Caco-2 (cell line): ENCODE results near the gene GNGT2. TPM values are rescaled to one million over a fixed set of nuclear protein-coding genes. Genes with fewer than 3 reads are reported as not detected.

Experiments used
- BruUV-seq: library from RNA; stranded (reverse); fragments of 400-500 nt; replicated peaks from 2 replicates; lab custom pipeline; 2021; lab: Mats Ljungman, UMichigan
- CTCF ChIA-PET: fragments of 300-600 bp; sonication (Branson Sonifier 250); formaldehyde crosslinking; loops from one replicate; lab custom pipeline; 2022; ENCODE audit warnings: antibody characterized with exemption; lab: Charles Lee
- POLR2A ChIA-PET: fragments of 300-600 bp; sonication (Branson Sonifier 250); formaldehyde crosslinking; loops from one replicate; lab custom pipeline; 2022; ENCODE audit warnings: antibody characterized with exemption; lab: Charles Lee
- DNase-seq, 2 experiments: peaks; one replicate each; pipeline versions ENCODE4 v3.0.0 to v3.0.0-alpha.2; 2020 to 2022
- H3K27me3 ChIP-seq: replicated peaks from 2 replicates; pipeline ENCODE4 v1.6.0; 2011; ENCODE audit warnings: low read length; ENCODE audit not compliant: control insufficient read depth, insufficient read depth
- H3K36me3 ChIP-seq: 2 replicates; pipeline ENCODE4 v1.5.1; 2011; ENCODE audit warnings: low read length; ENCODE audit not compliant: control insufficient read depth, insufficient read depth
- H3K4me1 ChIP-seq: fragments of 250-450 bp; sonication (Bioruptor Pico); 2 replicates; pipeline ENCODE4 v1.5.1; 2020; ENCODE audit warnings: mild to moderate bottlenecking
- H3K4me3 ChIP-seq: 2 replicates; pipeline ENCODE4 v1.5.1; 2011; ENCODE audit warnings: low read depth, mild to moderate bottlenecking, control low read depth, low read length
- H3K9me3 ChIP-seq: fragments of 250-450 bp; sonication (Bioruptor Pico); 2 replicates; pipeline ENCODE4 v1.5.1; 2020; ENCODE audit warnings: mild to moderate bottlenecking, moderate library complexity
- H3K27ac Mint-ChIP-seq: one replicate; pipeline ENCODE4 v1.8.0; 2022; ENCODE audit warnings: mixed read lengths; ENCODE audit not compliant: unreplicated experiment
- H3K27me3 Mint-ChIP-seq: one replicate; pipeline ENCODE4 v1.8.0; 2022; ENCODE audit warnings: mixed read lengths; ENCODE audit not compliant: insufficient read depth, unreplicated experiment
- H3K36me3 Mint-ChIP-seq: one replicate; pipeline ENCODE4 v1.8.0; 2022; ENCODE audit warnings: mild to moderate bottlenecking, mixed read lengths; ENCODE audit not compliant: insufficient read depth, unreplicated experiment
- H3K4me1 Mint-ChIP-seq: one replicate; pipeline ENCODE4 v1.8.0; 2022; ENCODE audit warnings: low read depth, mixed read lengths; ENCODE audit not compliant: unreplicated experiment
- H3K4me3 Mint-ChIP-seq: one replicate; pipeline ENCODE4 v1.8.0; 2022; ENCODE audit warnings: mild to moderate bottlenecking, moderate library complexity, mixed read lengths; ENCODE audit not compliant: unreplicated experiment
- H3K9me3 Mint-ChIP-seq: one replicate; pipeline ENCODE4 v1.8.0; 2022; ENCODE audit warnings: mixed read lengths; ENCODE audit not compliant: unreplicated experiment
- intact Hi-C: fragments of 100-400 bp; cut with micrococcal nuclease; formaldehyde crosslinking; loops from one replicate; pipeline ENCODE4 v1.10.0; 2022; ENCODE audit not compliant: unreplicated experiment
- total RNA-seq: library from RNA; stranded (reverse); gene quantifications from 2 replicates; pipeline ENCODE4 v1.2.3, GENCODE V29; 2022
- TF ChIP-seq, protein P1 (sequence below), 2 experiments: fragments of 200-600 bp in 1 of 2; IDR thresholded peaks; 1 replicate in 1 of 2; 2 replicates in 1 of 2; pipeline versions ENCODE4 v1.5.1 to v1.8.0; 2011 to 2022; ENCODE audit warnings: antibody characterized with exemption in 1 of 2, control low read depth in 1 of 2, inconsistent platforms in 1 of 2, low read depth in 1 of 2, low read length in 1 of 2, mild to moderate bottlenecking in 1 of 2, moderate library complexity in 1 of 2; ENCODE audit not compliant: insufficient read depth in 1 of 2, severe bottlenecking in 1 of 2, unreplicated experiment in 1 of 2

GNGT2 gene
- total RNA-seq, 1 experiment from 2014 or later, result not detected

DNA sequence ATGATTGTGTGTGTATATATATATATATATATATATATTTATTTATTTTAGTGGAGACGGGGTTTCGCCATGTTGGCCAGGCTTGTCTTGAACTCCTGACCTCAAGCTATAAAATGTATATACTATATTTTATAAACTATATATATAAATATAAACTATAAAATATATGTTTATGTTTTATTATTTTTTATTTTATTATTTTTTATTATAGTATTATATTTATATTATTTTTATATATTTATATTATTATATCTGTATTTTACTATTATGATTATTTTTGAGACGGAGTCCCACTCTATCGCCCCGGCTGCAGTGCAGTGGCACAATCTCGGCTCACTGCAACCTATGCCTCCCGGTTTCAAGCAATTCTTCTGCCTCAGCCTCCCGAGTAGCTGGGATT lies 30.7 kb upstream of the GNGT2 start:
- H3K36me3 Mint-ChIP-seq, result no peaks in the 10 kb centered on the region
- H3K9me3 Mint-ChIP-seq, result no peaks in the 10 kb centered on the region
- no peak for DNase-seq
- Histone ChIP-seq H3K27me3 (no peaks in the 10 kb centered on the region), H3K9me3 (no peaks in the 10 kb centered on the region), H3K4me3 (no peak overlapping the region), H3K36me3 (no peaks in the 10 kb centered on the region), H3K4me1 (peaks cover 4% of the 10 kb centered on the region)
- H3K4me3 Mint-ChIP-seq, result no peak overlapping the region
- H3K27me3 Mint-ChIP-seq, result peaks cover 3% of the 10 kb centered on the region
- ChIA-PET POLR2A (no interaction called here), CTCF (no interaction called here)
- no TSS peak for BruUV-seq
- no peaks in the 10 kb centered on the region for H3K4me1 Mint-ChIP-seq
- intact Hi-C loops, result no loop called here
- TF ChIP-seq, protein P1, sequence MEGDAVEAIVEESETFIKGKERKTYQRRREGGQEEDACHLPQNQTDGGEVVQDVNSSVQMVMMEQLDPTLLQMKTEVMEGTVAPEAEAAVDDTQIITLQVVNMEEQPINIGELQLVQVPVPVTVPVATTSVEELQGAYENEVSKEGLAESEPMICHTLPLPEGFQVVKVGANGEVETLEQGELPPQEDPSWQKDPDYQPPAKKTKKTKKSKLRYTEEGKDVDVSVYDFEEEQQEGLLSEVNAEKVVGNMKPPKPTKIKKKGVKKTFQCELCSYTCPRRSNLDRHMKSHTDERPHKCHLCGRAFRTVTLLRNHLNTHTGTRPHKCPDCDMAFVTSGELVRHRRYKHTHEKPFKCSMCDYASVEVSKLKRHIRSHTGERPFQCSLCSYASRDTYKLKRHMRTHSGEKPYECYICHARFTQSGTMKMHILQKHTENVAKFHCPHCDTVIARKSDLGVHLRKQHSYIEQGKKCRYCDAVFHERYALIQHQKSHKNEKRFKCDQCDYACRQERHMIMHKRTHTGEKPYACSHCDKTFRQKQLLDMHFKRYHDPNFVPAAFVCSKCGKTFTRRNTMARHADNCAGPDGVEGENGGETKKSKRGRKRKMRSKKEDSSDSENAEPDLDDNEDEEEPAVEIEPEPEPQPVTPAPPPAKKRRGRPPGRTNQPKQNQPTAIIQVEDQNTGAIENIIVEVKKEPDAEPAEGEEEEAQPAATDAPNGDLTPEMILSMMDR (IDR thresholded peaks at IDR 0.05; ENCODE audit: insufficient read depth in 1 of 2, low read depth in 1 of 2, low read length in 1 of 2, severe bottlenecking in 1 of 2, unreplicated experiment in 1 of 2), result no peak
- H3K27ac Mint-ChIP-seq, result no peak overlapping the region

GRCh38 chr17:49240619-49241018 lies 30.2 kb upstream of the GNGT2 start:
- ChIA-PET CTCF (no interaction called here), POLR2A (no interaction called here)
- intact Hi-C loops, result no loop called here

DNA sequence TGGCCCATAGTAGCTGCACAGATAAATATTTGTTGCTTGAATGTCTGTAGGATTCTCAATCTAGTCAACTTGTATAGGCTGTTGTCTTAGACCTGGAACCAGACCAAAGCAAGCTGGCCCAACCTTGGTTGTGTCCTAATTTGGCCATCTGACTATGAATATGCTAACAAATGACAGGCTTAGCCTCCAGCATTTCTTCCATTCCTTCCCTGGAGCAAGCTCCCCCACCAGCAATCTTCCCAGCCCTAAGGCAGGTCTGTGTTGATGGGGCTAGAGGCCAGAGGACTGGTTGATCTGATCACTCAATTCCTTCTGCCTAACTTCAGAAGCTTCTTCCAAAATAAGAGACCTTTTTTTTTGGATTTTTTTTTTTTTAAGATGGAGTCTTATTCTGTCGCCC lies 29.6 kb upstream of the GNGT2 start:
- H3K27ac Mint-ChIP-seq, result no peak overlapping the region
- intact Hi-C loops, result no loop called here
- Histone ChIP-seq H3K4me3 (no peak overlapping the region), H3K9me3 (no peaks in the 10 kb centered on the region), H3K27me3 (no peaks in the 10 kb centered on the region), H3K36me3 (no peaks in the 10 kb centered on the region), H3K4me1 (peaks cover 5% of the 10 kb centered on the region)
- no peaks in the 10 kb centered on the region for H3K9me3 Mint-ChIP-seq
- TF ChIP-seq, protein P1 (IDR thresholded peaks at IDR 0.05; ENCODE audit: insufficient read depth in 1 of 2, low read depth in 1 of 2, low read length in 1 of 2, severe bottlenecking in 1 of 2, unreplicated experiment in 1 of 2), result no peak
- no peak for DNase-seq
- no peaks in the 10 kb centered on the region for H3K4me1 Mint-ChIP-seq
- peaks cover 3% of the 10 kb centered on the region for H3K27me3 Mint-ChIP-seq
- CTCF ChIA-PET, result interaction anchor here (0.6 kb wide), 1 partner anchor 12 kb away, joined by 3 read pairs; no protein-coding TSS in a partner anchor
- POLR2A ChIA-PET, result no interaction called here
- H3K4me3 Mint-ChIP-seq, result no peak overlapping the region
- no peaks in the 10 kb centered on the region for H3K36me3 Mint-ChIP-seq
- BruUV-seq, result no TSS peak

More at GRCh38 chr17:49240619-49241018, 30.2 kb upstream of the GNGT2 start:
- no TSS peak for BruUV-seq
- Mint-ChIP-seq H3K4me1 (no peaks in the 10 kb centered on the region), H3K27ac (no peak overlapping the region), H3K9me3 (no peaks in the 10 kb centered on the region), H3K4me3 (no peak overlapping the region), H3K27me3 (peaks cover 3% of the 10 kb centered on the region), H3K36me3 (no peaks in the 10 kb centered on the region)
- H3K4me3 ChIP-seq, result no peak overlapping the region
- TF ChIP-seq, protein P1 (IDR thresholded peaks at IDR 0.05; ENCODE audit: insufficient read depth in 1 of 2, low read depth in 1 of 2, low read length in 1 of 2, severe bottlenecking in 1 of 2, unreplicated experiment in 1 of 2), result no peak
- H3K4me1 ChIP-seq, result peaks cover 4% of the 10 kb centered on the region
- H3K36me3 ChIP-seq, result no peaks in the 10 kb centered on the region
- no peaks in the 10 kb centered on the region for H3K9me3 ChIP-seq
- no peak for DNase-seq
- no peaks in the 10 kb centered on the region for H3K27me3 ChIP-seq
